CD4-positive, alpha-beta T cell treated with Interleukin-6 at 100 ng/mL for 8 hours (primary cell): ENCODE measurements around the gene ARRB1.
"Not testable (repeated sequence)": the region's sequence is repeated elsewhere in the genome, so short reads cannot be mapped to it uniquely, and the experiment has no call there.

Experiments
- DNase-seq: peaks from one replicate; pipeline ENCODE4 v3.0.0-alpha.2; 2020; ENCODE audit warnings: mixed read lengths, low spot score

The ARRB1 gene

GRCh38 chr11:75371949-75372876 lies 20.8 kb upstream of the ARRB1 start:
- no peak for DNase-seq

DNA sequence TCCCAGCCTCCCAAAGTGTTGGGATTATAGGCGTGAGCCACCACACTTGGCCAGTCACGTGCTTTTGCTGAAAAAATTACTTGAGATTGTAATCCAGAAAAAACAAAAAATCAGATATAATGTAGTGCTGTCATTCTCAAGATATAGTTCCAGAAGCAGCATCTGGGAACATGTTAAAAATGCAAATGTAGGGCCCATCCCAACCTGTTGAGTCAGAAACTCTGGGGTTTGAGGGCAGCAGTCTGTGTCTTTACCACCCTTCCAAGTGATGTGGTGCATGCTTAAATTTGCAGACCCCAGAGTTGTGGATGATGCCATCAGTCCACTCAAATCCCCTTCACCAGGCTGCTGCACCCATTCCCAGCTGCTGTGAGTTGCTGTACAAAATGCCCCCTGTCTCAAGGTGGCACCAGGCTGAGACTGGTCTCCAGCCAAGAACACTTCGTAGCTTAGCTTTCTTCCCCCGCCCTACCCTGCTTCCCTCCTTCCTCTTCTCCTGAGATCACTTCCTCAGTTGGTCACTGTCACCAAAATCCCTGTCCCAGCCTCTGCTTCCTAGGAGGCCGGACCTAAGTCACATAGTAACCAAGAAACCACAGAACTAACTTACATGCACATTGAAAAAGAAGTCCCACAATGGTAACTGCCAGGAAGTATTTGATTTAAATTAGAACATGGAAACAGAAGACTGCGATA lies 18.2 kb upstream of the ARRB1 start:
- DNase-seq = no peak

DNA sequence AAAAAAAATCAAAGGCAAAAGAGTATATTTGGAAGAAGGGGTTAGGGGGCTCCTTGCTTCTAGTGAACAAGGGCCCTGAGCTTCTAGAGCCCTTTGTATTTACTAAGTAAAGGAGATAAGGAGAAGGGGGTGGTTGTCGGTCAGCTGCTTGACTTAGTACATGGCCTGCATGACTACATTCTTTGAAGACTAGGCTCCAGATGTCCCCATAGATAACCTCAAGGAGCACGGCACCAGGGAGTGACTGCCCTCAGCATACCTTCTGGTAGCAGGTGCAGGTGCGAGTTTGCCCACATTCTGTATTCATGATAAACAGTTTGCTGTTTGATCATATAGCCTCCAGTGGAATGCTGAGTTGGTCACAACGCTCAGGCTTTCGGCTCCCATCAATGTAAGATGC lies 15.4 kb upstream of the ARRB1 start:
- not testable (repeated sequence) for DNase-seq

- DNase-seq = no peak
Measured at GRCh38 chr11:75365711-75366181, 14.3 kb upstream of the ARRB1 start.

DNA sequence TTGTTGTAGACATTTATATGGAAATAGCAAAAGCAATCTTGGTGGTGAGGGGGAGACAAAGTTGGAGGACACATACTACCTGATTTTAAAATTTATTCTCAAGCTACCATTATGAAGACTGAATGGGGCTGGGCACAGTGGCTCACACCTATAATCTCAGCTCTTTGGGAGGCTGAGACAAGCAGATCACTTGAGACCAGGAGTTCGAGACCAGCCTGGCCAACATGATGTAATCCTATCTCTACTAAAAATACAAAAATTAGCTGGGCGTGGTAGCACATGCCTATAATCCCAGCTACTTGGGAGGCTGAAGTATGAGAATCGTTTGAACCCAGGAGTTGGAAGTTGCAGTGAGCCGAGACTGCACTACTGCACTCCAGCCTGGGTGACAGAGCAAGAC lies 10.8 kb upstream of the ARRB1 start:
- not testable (repeated sequence) for DNase-seq

GRCh38 chr11:75356613-75357012 lies 5.2 kb upstream of the ARRB1 start:
- no peak for DNase-seq

GRCh38 chr11:75355051-75355450 lies 3.6 kb upstream of the ARRB1 start:
- DNase-seq = no peak

GRCh38 chr11:75352588-75353206 lies 1.2 kb upstream of the ARRB1 start:
- DNase-seq = no peak

GRCh38 chr11:75351791-75352587 lies 528 bp upstream of the ARRB1 start:
- DNase-seq = peak; percentile 53

DNA sequence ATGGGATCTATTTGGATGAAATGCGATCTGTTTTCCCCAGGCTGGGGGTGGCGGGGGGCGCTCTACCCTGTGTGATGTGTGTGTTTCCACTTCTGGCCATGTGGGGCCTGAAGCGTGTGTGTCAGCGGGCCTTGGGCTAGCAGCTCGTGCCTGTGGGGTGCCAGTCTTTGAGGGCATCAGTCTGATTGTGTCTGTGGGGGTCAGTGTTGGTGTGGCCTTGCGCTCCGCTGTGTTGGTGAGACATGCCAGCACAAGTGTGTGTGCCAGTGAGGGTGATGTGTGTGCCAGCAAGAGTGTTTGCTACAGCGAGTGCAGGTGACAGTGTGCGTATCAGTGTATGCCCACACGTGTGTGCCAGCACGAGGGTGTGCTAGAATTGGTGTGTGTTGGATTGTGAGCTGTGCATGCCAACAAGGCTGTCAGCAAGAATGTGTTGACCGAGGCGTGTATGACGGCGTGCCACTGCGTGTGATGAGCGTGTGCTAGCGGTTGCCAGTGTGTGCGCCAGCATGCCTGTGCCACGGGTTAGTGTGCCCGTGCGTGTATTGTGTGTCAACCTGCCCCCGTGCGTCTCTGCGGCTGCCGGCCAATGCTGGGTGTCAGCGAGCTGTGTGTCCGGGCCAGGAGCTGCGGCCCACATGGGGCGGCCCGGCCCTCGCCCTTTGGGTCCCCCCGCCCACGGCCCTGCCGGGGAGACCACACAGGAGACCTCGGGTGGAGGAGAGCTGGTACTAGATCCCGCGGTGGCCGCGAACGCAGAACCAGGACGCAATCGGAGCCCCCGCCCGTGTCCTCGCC lies 519 bp downstream of the ARRB1 start:
- peak; percentile 41 for DNase-seq

- no peak for DNase-seq
Measured at GRCh38 chr11:75350122-75350742, 1.2 kb downstream of the ARRB1 start.

DNA sequence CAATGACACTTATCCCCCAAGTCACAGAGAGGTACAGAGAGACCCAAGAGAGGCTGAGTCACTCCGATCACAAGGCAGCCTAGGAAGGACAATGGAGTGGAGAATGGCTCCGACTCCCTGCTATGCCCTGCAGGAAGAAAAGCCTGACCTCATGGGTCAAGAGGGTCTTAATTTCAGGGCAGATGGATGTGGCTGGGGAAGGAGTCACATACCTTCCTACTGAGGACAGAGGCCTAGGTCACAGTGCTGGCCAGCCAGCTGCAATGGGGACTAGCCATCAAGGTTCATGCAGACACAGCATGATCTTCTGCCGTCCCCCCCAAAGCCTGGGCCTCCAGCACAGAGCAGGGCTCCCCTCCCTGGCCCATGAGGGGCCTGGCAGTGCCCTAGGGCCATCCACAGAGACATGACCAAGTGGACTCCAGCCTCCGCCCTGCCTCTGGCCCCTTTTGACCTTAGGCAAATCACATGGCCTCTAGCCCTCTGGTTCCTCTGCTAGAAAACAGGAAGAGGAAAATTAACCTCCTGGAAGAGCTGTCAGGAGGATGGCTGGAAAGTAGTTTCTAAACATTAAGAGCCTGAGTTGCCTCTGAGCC lies 1.8 kb downstream of the ARRB1 start:
- DNase-seq = no peak

- no peak for DNase-seq
Measured at GRCh38 chr11:75347781-75348566, 3.5 kb downstream of the ARRB1 start.

- no peak for DNase-seq
Measured at GRCh38 chr11:75346912-75347647, 4.4 kb downstream of the ARRB1 start.

DNA sequence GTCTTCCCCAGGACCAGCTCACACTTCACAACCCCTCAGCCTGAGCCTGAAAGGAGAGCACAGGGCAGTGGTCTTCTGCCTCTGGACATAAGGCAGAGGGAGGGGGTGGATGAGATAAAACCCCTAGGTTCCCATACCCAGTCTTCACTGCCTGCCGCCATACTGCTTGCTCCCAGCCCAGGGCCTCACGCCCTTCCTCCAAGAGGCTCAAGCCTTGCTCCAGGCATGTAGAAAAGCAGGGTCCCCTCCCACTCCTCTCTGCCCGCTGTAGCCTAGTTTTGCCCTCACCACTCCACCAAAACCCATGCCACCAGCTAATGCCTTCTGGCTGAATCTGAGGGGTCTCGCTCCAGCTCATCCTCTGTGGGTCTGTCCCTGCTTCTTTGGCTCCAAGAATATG lies 5.2 kb downstream of the ARRB1 start:
- DNase-seq = no peak

DNA sequence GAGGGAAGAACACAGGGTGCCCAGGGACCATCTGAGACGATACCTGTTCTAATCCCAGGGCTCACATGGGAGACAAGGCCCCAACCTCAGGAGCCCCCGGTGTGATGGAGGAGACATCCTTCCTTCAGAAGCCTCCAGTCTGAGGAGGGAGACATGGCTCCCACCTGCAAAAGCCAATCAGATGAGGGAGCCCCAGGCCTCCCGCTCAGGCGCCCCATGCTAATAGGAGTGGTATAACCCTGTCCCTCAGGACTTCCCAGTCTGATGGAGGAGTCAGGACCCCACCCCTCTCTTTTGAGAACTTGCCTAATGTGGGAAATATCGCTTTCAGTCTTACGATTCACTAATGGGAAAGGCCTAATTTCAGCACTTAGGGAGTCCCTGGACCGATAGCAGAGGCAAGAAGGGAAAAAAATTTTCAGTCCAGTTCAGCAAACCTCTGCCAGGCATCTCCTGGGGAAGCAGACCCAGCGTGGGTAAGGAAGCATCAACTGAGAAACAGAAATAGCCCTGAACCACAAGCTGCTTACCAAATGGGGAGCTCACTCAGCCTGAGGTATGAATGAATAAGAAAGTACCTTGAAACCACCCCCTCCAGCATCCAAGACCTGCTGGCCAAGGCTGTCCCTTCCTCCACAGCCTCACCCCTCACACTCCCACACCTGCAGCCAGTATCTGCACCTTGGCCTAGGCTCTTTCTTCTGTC lies 5.9 kb downstream of the ARRB1 start:
- DNase-seq = no peak

- no peak for DNase-seq
Measured at GRCh38 chr11:75344761-75345454, 6.6 kb downstream of the ARRB1 start.
